HepG2 (cell line): ENCODE results near the gene KCTD15. TPM values are rescaled to one million over a fixed set of nuclear protein-coding genes. Genes with fewer than 3 reads are reported as not detected.

Source experiments
- CC2D1A ChIP-seq: sonication (generic); formaldehyde crosslinking; IDR thresholded peaks from 2 replicates; pipeline ENCODE4 v1.8.1; 2023; ENCODE audit warnings: mild to moderate bottlenecking, missing genetic modification reagents
- E2F2 ChIP-seq: sonication (generic); formaldehyde crosslinking; IDR thresholded peaks from 2 replicates; pipeline ENCODE4 v1.4.0; 2020; ENCODE audit warnings: missing genetic modification reagents, borderline replicate concordance
- EEA1 ChIP-seq: sonication (generic); formaldehyde crosslinking; IDR thresholded peaks from 2 replicates; pipeline ENCODE4 v1.5.1; 2020; ENCODE audit warnings: mild to moderate bottlenecking, missing genetic modification reagents, borderline replicate concordance
- GPN1 ChIP-seq: sonication (generic); formaldehyde crosslinking; IDR thresholded peaks from 2 replicates; pipeline ENCODE4 v1.5.1; 2020; ENCODE audit warnings: missing genetic modification reagents, borderline replicate concordance
- HMG20B ChIP-seq: conservative IDR thresholded peaks from 2 replicates; pipeline ENCODE4 v1.6.1; 2016; ENCODE audit warnings: missing genetic modification reagents, missing compliant biosample characterization
- KDM5A ChIP-seq: fragments of 200-600 bp; sonication (generic); IDR thresholded peaks from 2 replicates; pipeline ENCODE4 v1.7.0; 2018; ENCODE audit warnings: antibody characterized with exemption, mild to moderate bottlenecking, low read length, borderline replicate concordance
- SMYD3 ChIP-seq: sonication (generic); formaldehyde crosslinking; IDR thresholded peaks from 2 replicates; pipeline ENCODE4 v1.8.1; 2023; ENCODE audit warnings: mild to moderate bottlenecking, missing genetic modification reagents
- STAG1 ChIP-seq: sonication (generic); formaldehyde crosslinking; IDR thresholded peaks from 2 replicates; pipeline ENCODE4 v1.4.0; 2020; ENCODE audit warnings: missing genetic modification reagents
- XBP1 ChIP-seq: sonication (generic); formaldehyde crosslinking; IDR thresholded peaks from 2 replicates; pipeline ENCODE4 v1.5.0; 2020; ENCODE audit warnings: missing genetic modification reagents
- ZFP90 ChIP-seq: sonication (generic); formaldehyde crosslinking; IDR thresholded peaks from 2 replicates; pipeline ENCODE4 v1.8.0; 2022; ENCODE audit warnings: missing genetic modification reagents, mild to moderate bottlenecking, inconsistent platforms, borderline replicate concordance
- polyA plus RNA-seq, 8 experiments: library from polyadenylated mRNA; depleted of rRNA in 3 of 8; stranded (reverse) in 7 of 8; unstranded in 1 of 8; fragments of >200 nt; fragmentation: Illumina TruSeq in 4 of 8; extraction: Trizol in 4 of 8; gene quantifications; 2 replicates each; pipeline versions ENCODE4 v1.2.1 to v1.2.3, GENCODE V29; 2011 to 2016; ENCODE audit warnings: low read depth in 4 of 8, missing spikeins in 1 of 8, mixed read lengths in 1 of 8; ENCODE audit not compliant: insufficient read depth in 1 of 8
- total RNA-seq, 5 experiments: library from RNA; depleted of rRNA; stranded (reverse); fragments of >200 nt; fragmentation: Illumina TruSeq; extraction: Trizol; gene quantifications; 2 replicates each; pipeline ENCODE4 v1.2.3, GENCODE V29; 2016; ENCODE audit warnings: low read depth in 1 of 5
- TF ChIP-seq, protein P1 (sequence below): sonication (generic); formaldehyde crosslinking; IDR thresholded peaks from 2 replicates; pipeline ENCODE4 v1.4.0; 2020; ENCODE audit warnings: mild to moderate bottlenecking, missing genetic modification reagents
- TF ChIP-seq, protein P2 (sequence below): sonication (generic); formaldehyde crosslinking; IDR thresholded peaks from 2 replicates; pipeline ENCODE4 v1.8.0; 2022; ENCODE audit warnings: low read depth, missing genetic modification reagents
- TF ChIP-seq, protein P3 (sequence below), 2 experiments: sonication (generic) in 1 of 2; formaldehyde crosslinking in 1 of 2; IDR thresholded peaks; 2 replicates each; pipeline versions ENCODE4 v1.6.1 to v1.9.0; 2014 to 2022; ENCODE audit warnings: antibody characterized with exemption in 1 of 2, borderline replicate concordance in 1 of 2, inconsistent platforms in 1 of 2, low read depth in 1 of 2, missing genetic modification reagents in 1 of 2
- TF ChIP-seq, protein P4 (sequence below): sonication (generic); formaldehyde crosslinking; conservative IDR thresholded peaks from 2 replicates; pipeline ENCODE4 v1.4.0; 2020; ENCODE audit warnings: missing genetic modification reagents
- TF ChIP-seq, protein P5 (sequence below): sonication (generic); formaldehyde crosslinking; IDR thresholded peaks from 2 replicates; pipeline ENCODE4 v1.5.0; 2020; ENCODE audit warnings: missing genetic modification reagents

KCTD15 gene
- total and polyA plus RNA-seq, 2 of the 13 experiments (the other 11 are each of a cell fraction or from before 2014, with no cell fraction given): 13.2 to 16.7 TPM

DNA sequence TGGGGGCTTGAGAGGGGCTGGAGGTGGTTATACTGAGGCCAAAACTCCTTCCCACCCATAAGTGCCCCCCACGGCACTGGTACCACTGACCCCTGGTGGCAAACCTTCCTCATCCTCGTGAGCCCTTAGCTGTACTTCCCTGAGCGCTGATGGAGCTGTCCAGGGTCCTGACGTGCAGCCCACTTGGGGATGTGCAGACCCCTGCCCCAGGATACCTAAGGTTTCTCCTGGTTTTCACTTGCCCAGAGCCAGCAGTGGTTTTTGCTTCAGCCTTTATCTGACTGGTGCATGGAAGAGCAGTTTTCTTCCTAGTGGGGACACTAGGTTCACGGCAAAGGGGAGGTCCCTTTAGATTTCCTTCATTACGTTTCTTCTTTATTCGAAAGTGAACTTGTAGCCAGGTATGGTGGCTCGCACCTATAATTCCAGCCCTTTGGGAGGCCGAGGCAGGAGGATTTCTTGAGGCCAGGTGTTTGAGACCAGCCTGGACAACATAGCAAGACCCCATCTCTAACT, 28.7 kb upstream of the KCTD15 start (continued):
- TF ChIP-seq GPN1: no peak
- no peak for TF ChIP-seq EEA1 (CRISPR knock-in tag)
- TF ChIP-seq, protein P1, sequence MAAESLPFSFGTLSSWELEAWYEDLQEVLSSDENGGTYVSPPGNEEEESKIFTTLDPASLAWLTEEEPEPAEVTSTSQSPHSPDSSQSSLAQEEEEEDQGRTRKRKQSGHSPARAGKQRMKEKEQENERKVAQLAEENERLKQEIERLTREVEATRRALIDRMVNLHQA (CRISPR knock-in tag): no peak
- no peak for TF ChIP-seq SMYD3 (CRISPR knock-in tag)
- TF ChIP-seq, protein P2, sequence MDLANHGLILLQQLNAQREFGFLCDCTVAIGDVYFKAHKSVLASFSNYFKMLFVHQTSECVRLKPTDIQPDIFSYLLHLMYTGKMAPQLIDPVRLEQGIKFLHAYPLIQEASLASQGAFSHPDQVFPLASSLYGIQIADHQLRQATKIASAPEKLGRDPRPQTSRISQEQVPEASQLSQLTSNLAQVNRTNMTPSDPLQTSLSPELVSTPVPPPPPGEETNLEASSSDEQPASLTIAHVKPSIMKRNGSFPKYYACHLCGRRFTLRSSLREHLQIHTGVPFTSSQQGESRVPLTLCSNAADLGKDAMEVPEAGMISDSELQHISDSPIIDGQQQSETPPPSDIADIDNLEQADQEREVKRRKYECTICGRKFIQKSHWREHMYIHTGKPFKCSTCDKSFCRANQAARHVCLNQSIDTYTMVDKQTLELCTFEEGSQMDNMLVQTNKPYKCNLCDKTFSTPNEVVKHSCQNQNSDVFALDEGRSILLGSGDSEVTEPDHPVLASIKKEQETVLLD: no peak
- no peak for TF ChIP-seq XBP1
- TF ChIP-seq ZFP90 (CRISPR knock-in tag): no peak
- TF ChIP-seq, protein P3, sequence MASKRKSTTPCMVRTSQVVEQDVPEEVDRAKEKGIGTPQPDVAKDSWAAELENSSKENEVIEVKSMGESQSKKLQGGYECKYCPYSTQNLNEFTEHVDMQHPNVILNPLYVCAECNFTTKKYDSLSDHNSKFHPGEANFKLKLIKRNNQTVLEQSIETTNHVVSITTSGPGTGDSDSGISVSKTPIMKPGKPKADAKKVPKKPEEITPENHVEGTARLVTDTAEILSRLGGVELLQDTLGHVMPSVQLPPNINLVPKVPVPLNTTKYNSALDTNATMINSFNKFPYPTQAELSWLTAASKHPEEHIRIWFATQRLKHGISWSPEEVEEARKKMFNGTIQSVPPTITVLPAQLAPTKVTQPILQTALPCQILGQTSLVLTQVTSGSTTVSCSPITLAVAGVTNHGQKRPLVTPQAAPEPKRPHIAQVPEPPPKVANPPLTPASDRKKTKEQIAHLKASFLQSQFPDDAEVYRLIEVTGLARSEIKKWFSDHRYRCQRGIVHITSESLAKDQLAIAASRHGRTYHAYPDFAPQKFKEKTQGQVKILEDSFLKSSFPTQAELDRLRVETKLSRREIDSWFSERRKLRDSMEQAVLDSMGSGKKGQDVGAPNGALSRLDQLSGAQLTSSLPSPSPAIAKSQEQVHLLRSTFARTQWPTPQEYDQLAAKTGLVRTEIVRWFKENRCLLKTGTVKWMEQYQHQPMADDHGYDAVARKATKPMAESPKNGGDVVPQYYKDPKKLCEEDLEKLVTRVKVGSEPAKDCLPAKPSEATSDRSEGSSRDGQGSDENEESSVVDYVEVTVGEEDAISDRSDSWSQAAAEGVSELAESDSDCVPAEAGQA (IDR thresholded peaks at IDR 0.05; ENCODE audit: low read depth): no peak
- TF ChIP-seq, protein P3 (CRISPR knock-in tag; IDR thresholded peaks at IDR 0.05; ENCODE audit: borderline replicate concordance): no peak
- peak; percentile 34 for TF ChIP-seq STAG1 (CRISPR knock-in tag)
- TF ChIP-seq E2F2 (CRISPR knock-in tag): no peak; the same call in 1 of the 2 replicates
- TF ChIP-seq KDM5A: no peak
- TF ChIP-seq, protein P4, sequence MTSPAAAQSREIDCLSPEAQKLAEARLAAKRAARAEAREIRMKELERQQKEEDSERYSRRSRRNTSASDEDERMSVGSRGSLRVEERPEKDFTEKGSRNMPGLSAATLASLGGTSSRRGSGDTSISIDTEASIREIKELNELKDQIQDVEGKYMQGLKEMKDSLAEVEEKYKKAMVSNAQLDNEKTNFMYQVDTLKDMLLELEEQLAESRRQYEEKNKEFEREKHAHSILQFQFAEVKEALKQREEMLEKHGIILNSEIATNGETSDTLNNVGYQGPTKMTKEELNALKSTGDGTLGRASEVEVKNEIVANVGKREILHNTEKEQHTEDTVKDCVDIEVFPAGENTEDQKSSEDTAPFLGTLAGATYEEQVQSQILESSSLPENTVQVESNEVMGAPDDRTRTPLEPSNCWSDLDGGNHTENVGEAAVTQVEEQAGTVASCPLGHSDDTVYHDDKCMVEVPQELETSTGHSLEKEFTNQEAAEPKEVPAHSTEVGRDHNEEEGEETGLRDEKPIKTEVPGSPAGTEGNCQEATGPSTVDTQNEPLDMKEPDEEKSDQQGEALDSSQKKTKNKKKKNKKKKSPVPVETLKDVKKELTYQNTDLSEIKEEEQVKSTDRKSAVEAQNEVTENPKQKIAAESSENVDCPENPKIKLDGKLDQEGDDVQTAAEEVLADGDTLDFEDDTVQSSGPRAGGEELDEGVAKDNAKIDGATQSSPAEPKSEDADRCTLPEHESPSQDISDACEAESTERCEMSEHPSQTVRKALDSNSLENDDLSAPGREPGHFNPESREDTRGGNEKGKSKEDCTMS (CRISPR knock-in tag): peak; percentile 88; the same call in 1 of the 2 replicates
- TF ChIP-seq HMG20B: no peak
- TF ChIP-seq, protein P5, sequence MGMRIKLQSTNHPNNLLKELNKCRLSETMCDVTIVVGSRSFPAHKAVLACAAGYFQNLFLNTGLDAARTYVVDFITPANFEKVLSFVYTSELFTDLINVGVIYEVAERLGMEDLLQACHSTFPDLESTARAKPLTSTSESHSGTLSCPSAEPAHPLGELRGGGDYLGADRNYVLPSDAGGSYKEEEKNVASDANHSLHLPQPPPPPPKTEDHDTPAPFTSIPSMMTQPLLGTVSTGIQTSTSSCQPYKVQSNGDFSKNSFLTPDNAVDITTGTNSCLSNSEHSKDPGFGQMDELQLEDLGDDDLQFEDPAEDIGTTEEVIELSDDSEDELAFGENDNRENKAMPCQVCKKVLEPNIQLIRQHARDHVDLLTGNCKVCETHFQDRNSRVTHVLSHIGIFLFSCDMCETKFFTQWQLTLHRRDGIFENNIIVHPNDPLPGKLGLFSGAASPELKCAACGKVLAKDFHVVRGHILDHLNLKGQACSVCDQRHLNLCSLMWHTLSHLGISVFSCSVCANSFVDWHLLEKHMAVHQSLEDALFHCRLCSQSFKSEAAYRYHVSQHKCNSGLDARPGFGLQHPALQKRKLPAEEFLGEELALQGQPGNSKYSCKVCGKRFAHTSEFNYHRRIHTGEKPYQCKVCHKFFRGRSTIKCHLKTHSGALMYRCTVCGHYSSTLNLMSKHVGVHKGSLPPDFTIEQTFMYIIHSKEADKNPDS (CRISPR knock-in tag): no peak
- TF ChIP-seq CC2D1A (CRISPR knock-in tag): no peak
